Large intestine (tissue), 3 donors: Measurements from ENCODE around the gene MKNK2. TPM values are rescaled to one million over a fixed set of nuclear protein-coding genes. Genes with fewer than 3 reads are reported as not detected.

Source experiments
- DNase-seq, 2 donors: peaks; one replicate each; pipeline versions ENCODE4 v3.0.0 to v3.0.0-alpha.2; 2013
- H3K27ac ChIP-seq: one replicate; pipeline ENCODE4 v1.5.1; 2013; ENCODE audit warnings: low read length
- H3K27me3 ChIP-seq: 2 replicates; pipeline ENCODE4 v1.6.1; 2013; ENCODE audit warnings: low read length; ENCODE audit not compliant: control insufficient read depth, insufficient read depth
- H3K36me3 ChIP-seq: 2 replicates; pipeline ENCODE4 v1.6.1; 2013; ENCODE audit warnings: low read length; ENCODE audit not compliant: control insufficient read depth, insufficient read depth
- H3K4me1 ChIP-seq: one replicate; pipeline ENCODE4 v1.6.1; 2013; ENCODE audit warnings: low read length; ENCODE audit not compliant: control insufficient read depth, insufficient read depth
- H3K4me3 ChIP-seq: one replicate; pipeline ENCODE4 v1.5.1; 2013; ENCODE audit warnings: low read length
- H3K9me3 ChIP-seq: one replicate; pipeline ENCODE4 v1.6.1; 2013; ENCODE audit warnings: mild to moderate bottlenecking, low read depth, low read length, moderate library complexity; ENCODE audit not compliant: control insufficient read depth
- WGBS: methylation state at CpG from one replicate; pipeline ENCODE4 v1.1.5; 2013; ENCODE audit warnings: low lambda C conversion rate; ENCODE audit not compliant: insufficient coverage; 5-methylcytosine and 5-hydroxymethylcytosine counted together
- polyA plus RNA-seq: library from polyadenylated mRNA; unstranded; fragments of 120-200 nt; gene quantifications from one replicate; pipeline ENCODE4 v1.2.1, GENCODE V29; 2013

The MKNK2 gene
- polyA plus RNA-seq, 1 donor, result 86.8 TPM

GRCh38 chr19:2080336-2080988 is 29.4 kb upstream of the MKNK2 start:
- Histone ChIP-seq H3K4me3 (no peak overlapping the region), H3K9me3 (peaks cover 13% of the 10 kb centered on the region), H3K4me1 (no peaks in the 10 kb centered on the region), H3K27me3 (no peaks in the 10 kb centered on the region), H3K36me3 (peaks cover 70% of the 10 kb centered on the region), H3K27ac (no peak overlapping the region)
- no CpG with 5 or more reads among the region's 23 CpGs for WGBS
- no peak for DNase-seq

- no peak overlapping the region for H3K27ac ChIP-seq
- no peaks in the 10 kb centered on the region for H3K4me1 ChIP-seq
- WGBS, result no CpG with 5 or more reads among the region's 23 CpGs
These were observed 28.8 kb upstream of the MKNK2 start for GRCh38 chr19:2079865-2080301.

GRCh38 chr19:2079076-2079864 is 28.2 kb upstream of the MKNK2 start:
- Histone ChIP-seq H3K4me3 (no peak overlapping the region), H3K27me3 (no peaks in the 10 kb centered on the region), H3K9me3 (peaks cover 13% of the 10 kb centered on the region), H3K36me3 (peaks cover 70% of the 10 kb centered on the region), H3K4me1 (no peaks in the 10 kb centered on the region), H3K27ac (no peak overlapping the region)
- DNase-seq, result no peak
- WGBS, result 100% methylated on average over 2 of the region's 32 CpGs

More at GRCh38 chr19:2079865-2080301, 28.8 kb upstream of the MKNK2 start:
- Histone ChIP-seq H3K36me3 (peaks cover 71% of the 10 kb centered on the region), H3K27me3 (no peaks in the 10 kb centered on the region), H3K4me3 (no peak overlapping the region), H3K9me3 (peaks cover 13% of the 10 kb centered on the region)
- DNase-seq, result no peak

- Histone ChIP-seq H3K9me3 (peaks cover 13% of the 10 kb centered on the region), H3K4me3 (no peak overlapping the region), H3K36me3 (peaks cover 69% of the 10 kb centered on the region), H3K27me3 (no peaks in the 10 kb centered on the region), H3K27ac (no peak overlapping the region), H3K4me1 (no peaks in the 10 kb centered on the region)
- WGBS, result no CpG with 5 or more reads among the region's 44 CpGs
- DNase-seq, result no peak
These were observed 27.0 kb upstream of the MKNK2 start for GRCh38 chr19:2077833-2078619.

- H3K4me1 ChIP-seq, result no peaks in the 10 kb centered on the region
- H3K27me3 ChIP-seq, result no peaks in the 10 kb centered on the region
- H3K36me3 ChIP-seq, result peaks cover 71% of the 10 kb centered on the region
- no peak overlapping the region for H3K27ac ChIP-seq
- no peak overlapping the region for H3K4me3 ChIP-seq
- DNase-seq, result no peak
- no CpG with 5 or more reads among the region's 7 CpGs for WGBS
- H3K9me3 ChIP-seq, result peaks cover 13% of the 10 kb centered on the region
These were observed 26.4 kb upstream of the MKNK2 start for GRCh38 chr19:2077398-2077797.

- WGBS, result no CpG with 5 or more reads among the region's 32 CpGs
- no peak for DNase-seq
- Histone ChIP-seq H3K36me3 (peaks cover 69% of the 10 kb centered on the region), H3K27ac (no peak overlapping the region), H3K27me3 (no peaks in the 10 kb centered on the region), H3K4me3 (no peak overlapping the region), H3K9me3 (peaks cover 13% of the 10 kb centered on the region), H3K4me1 (no peaks in the 10 kb centered on the region)
These were observed 25.5 kb upstream of the MKNK2 start for GRCh38 chr19:2076526-2076944.

GRCh38 chr19:2072757-2073551 is 21.9 kb upstream of the MKNK2 start:
- Histone ChIP-seq H3K27ac (no peak overlapping the region), H3K36me3 (peaks cover 51% of the 10 kb centered on the region), H3K4me1 (peaks cover 7% of the 10 kb centered on the region), H3K4me3 (no peak overlapping the region), H3K27me3 (no peaks in the 10 kb centered on the region), H3K9me3 (peaks cover 7% of the 10 kb centered on the region)
- WGBS, result 100% methylated on average over 1 of the region's 32 CpGs
- DNase-seq, result no peak

GRCh38 chr19:2070986-2071673 is 20.1 kb upstream of the MKNK2 start:
- Histone ChIP-seq H3K9me3 (no peaks in the 10 kb centered on the region), H3K27ac (no peak overlapping the region), H3K4me1 (peaks cover 18% of the 10 kb centered on the region), H3K36me3 (peaks cover 34% of the 10 kb centered on the region), H3K4me3 (no peak overlapping the region), H3K27me3 (no peaks in the 10 kb centered on the region)
- WGBS, result no CpG with 5 or more reads among the region's 19 CpGs
- DNase-seq, result no peak

- DNase-seq, result no peak
These were observed 19.4 kb upstream of the MKNK2 start for GRCh38 chr19:2070436-2070827.

More at GRCh38 chr19:2070436-2070827, 19.4 kb upstream of the MKNK2 start:
- peaks cover 18% of the 10 kb centered on the region for H3K4me1 ChIP-seq
- 100% methylated on average over 3 of the region's 10 CpGs for WGBS
- H3K4me3 ChIP-seq, result no peak overlapping the region
- H3K27me3 ChIP-seq, result no peaks in the 10 kb centered on the region
- no peaks in the 10 kb centered on the region for H3K9me3 ChIP-seq
- no peak overlapping the region for H3K27ac ChIP-seq
- H3K36me3 ChIP-seq, result peaks cover 32% of the 10 kb centered on the region
